ENCODE data around the gene RNPEP.

- no peak for TF ChIP-seq CTCF (IDR thresholded peaks at IDR 0.05)
- TF ChIP-seq POLR2A (IDR thresholded peaks at IDR 0.05): no peak
Observed at GRCh38 chr1:202016022-202016810, 33.8 kb downstream of the RNPEP start.
